NCI-H187 (cell line): Measurements from ENCODE around the gene FPR1.

Experiments
- DNase-seq, 2 experiments: peaks; one replicate each; lab custom pipeline; 2025; lab: John Stamatoyannopoulos, UW

Gene FPR1

DNA sequence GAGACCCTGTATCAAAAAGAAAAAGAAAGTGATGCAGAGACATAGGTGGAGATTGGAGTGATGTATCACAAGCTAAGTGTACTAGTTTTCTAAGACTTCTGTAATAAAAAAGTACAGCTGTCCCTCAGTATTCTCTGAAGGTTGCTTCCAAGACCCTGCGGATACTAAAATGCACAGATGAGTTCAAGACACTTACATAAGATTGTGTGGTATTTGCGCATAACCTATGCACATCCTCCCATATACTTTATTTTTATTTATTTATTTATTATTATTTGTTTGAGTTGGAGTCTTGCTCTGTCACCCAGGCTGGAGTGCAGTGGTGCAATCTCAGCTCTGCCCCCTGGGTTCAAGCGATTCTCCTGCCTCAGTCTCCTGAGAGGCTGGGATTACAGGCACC, 14.3 kb downstream of the FPR1 start:
- no peak for DNase-seq

DNA sequence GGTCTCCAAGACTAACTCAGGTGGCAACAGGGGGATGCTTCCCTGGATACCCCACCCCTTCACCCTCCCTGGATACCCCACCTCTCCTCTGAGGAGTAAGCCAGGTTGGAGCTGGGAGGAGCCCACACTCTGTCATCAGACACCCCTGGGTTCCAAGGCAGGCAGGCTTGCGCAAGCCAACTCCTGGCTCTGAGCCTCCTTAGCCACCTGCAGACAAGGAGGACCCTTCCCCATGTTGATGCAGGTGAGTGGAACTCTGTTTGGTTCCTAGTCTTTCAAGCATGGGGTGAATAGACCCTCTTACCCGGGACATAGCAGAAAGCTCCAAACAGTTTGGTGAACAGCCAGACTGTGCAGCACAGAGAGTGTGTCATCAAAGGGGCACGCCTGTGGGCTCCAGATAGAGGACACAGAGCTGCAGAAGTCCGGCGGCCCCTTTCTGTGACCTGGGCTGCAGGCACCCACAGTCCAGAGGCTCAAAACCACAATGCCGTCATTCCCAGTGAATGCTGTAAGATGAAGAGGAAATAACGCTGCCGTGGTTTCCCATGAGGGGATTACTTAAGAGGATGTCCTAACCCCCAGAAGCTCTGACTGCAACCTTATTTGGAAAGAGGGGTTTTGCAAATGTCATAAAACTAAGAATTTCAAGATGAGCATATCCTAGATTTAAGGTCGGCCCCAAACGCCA, 15.8 kb downstream of the FPR1 start:
- no peak for DNase-seq

DNA sequence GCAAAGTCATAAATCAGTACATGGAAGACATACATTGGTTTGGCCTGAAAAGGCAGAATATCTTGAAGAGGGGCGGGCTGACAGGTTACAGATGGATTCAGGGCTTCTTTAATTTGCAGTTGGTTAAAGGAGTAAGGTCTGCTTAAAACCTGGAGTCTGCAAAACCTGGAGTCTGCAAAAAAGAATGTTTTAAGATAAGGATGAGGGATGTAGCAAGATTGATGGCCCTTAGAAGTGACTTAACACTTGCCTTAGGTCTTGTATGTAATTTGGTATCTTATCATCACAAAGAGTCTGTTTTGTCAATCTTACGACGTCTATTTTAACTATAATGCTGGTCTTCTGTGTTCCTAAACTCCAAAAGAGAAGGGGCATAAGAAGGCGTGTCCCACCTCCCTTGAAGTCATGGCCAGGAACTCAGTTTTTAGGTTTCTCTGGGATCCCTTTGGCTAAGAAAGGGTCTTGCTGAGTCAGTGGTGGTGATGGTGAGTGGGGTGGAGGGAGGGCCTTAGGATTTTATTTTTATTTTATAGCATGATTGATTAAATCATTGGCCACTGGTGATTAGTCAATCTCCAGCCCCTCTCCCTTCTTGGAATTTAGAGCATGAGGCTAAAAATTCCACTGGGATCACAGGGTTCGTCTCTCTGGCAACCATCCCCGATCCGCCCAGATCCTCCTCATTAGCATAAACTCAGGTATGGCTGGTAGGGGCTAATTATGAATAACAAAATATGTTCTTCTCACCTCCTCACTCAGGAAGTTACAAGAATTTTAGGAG, 17.7 kb downstream of the FPR1 start:
- no peak for DNase-seq

DNA sequence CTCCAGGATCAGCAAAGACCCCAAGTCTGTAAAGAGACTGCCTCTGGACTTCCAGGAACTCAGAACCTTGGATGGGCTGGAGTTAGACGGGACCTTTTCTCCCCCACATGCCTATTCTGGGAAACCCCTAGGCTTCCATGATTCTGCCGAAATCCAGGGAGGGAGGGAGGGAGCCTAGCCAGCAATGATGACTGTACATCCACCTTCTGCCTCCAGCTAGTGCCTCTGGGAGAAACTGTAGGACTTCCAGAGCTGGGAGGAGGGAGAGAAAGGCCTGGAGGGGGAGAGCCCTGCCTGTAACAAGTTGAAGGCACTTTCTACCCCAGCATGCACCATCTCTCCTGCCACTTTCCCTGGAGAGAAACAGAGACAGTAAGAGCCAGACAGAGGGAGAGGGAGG, 21.9 kb downstream of the FPR1 start:
- DNase-seq = no peak

DNA sequence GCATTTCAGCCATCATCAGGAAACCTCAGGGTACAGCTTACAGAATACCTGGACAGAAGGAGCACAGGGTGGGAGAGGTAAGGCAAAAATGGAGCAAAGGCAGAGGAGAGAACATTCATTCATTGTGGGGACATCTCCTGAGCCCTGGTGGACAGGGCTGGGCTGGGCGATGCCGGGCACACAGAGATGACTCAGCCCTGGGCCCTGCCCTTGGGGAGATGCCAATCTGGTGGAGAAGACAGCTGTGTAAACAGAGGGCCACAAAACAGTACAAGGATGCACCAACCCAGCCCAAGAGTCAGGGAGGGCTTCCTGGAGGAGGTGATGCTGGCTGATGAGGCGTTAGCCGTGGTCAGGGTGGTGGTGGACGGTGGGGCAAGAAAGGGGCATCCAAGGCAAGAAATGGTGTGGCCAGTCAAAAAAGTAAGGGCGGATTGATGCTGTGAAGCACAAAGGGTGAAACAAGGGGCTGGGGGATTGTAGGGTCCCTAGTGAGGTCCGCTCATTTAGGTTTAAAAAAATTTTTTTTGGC, 24.3 kb downstream of the FPR1 start:
- DNase-seq = no peak

DNA sequence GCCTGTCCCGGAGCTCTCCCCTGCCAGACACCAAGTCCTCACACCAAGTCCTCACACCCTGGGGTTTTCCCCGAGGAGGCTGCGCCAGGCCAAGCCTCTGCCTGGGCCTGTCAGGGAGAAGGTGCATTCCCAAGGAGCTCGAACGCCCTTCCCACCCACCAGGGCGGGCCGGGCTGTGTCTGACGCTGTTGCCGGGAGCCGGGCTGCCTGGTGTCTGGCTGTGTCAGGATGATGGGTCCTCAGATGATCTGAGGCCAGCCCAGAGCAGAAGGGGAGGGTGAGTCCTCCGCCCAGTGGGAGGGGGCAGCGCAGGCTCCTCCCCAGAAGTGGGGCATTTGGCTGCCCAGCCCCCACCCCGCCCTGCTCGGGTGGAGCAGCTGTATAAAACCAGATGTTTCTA, 25.6 kb downstream of the FPR1 start:
- DNase-seq = no peak

DNA sequence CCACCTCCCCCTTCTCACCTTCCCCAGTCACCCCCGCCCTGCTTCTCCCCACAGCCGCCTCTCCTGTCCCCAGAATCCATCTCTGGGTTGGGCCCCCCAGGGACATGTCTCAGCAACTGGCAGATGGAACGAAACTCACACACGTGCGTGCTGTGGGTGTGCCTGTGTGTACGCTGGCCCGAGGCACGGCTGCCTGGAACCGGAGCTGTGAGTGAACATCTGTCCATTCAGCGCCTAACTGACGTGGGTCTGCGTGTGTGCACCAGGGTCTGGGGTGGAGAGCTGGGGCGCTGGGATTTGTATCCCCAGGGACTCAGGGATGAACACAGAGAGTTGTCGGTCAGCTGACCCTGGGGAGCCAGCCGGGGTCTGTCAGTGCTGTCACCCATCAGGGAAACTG, 27.1 kb downstream of the FPR1 start:
- no peak for DNase-seq

DNA sequence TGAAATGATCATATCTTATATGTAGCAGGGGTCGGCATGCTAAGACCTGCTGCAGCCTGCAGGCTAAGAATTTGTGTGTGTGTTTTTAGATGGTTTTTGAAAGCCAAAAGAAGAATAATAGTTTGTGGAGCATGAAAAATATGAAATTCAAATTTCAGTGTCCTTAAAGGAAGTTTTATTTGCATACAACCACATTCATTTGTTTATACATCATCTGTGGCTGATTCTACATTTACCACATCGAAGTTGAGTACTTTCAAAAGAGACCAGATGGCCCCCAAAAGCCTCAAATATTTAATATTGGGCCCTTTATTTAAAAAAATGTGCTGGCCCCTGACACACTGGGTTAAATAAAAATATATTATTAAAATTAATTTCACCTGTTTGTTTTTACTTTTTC, 29.2 kb downstream of the FPR1 start:
- DNase-seq = no peak

DNA sequence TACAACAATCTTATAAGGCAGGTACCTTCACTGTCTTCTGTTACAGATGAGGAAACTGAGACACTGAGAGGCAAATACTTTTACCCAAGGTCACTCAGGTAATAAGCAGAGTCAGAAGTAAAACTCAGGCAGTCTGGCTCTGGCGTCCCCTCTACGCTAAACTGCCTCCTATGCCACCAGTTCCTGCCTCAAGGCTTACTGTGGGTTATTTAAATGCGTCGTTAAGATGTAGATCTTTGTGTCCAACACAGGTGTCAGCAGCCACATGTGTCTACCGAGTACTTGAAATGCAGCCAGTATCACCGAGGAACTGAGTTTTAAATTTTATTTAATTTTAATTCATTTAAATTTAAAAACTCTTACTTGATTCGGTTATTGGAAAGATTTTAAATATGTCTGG, 29.8 kb downstream of the FPR1 start:
- DNase-seq = no peak

DNA sequence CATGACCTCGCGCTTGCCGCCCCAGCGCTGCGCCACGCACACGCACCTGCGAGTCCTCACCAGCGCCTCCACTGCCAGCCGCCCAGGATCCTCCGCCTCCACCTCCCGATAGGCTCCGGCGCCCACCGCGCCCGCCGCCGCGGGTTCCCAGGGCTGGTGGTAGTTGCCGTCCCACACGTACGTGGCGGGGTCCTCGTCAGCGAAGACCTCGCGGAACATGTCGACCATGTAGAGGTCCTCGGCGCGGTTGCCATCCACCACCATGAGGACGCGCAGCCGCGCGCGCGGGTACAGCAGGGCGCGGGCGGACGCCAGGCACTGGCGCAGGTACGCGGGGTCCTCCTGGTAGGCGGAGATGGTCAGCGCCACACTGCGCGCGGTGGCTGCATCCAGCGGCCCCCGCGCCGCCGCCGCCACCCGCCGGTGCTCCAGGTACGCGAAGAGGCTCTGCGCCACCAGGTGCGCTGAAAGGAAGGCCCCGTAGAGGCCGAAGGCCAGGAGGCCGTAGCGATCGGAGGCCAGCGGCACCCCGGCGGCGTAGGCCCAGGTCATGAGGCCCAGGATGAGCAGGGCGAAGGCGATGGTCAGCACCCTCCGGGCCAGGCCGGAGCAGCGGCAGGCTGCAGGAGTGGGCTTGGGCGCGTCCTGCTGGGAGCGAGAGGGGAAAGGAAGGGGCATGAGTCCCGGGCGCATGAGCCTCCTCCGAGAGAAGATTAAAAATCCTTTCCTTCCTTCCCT, 32.3 kb downstream of the FPR1 start:
- DNase-seq = no peak

DNA sequence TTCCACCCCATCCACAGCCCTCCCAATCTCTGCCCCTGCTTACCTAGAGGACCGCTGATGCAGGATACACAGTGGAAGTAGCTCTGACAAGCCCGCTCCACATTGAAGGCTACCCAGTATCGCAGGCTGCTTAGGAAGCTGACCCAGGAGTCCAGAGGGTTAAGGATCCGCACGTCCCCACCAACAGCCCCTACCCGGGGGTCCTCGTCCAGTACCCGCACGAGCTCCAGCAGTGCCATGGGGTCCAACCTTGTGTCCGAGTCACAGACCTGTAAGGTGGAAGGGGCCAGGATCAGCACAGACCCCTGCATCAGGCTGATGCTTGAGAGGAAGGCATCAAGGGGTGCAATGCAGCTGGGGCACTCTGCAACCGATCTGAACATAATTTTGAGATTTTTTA, 34.8 kb downstream of the FPR1 start:
- DNase-seq = no peak

DNA sequence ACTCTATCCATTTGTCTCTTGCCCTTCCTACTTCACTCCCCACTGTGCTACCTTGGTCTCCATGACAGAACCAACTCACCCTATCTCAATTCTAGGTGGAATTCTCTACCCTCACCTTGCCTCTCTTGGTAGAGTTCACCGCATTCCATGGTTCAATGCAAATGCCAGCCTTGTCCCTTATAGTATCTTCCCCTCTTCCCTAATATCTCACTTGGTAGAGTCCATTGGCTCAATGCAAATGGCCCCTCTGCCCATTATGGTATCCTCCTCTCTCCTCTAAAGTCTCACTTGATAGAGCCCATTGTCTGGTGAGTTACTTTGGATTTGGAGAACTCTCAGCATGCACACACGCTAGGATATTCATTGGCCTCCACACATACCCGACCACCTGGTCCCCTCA, 35.8 kb downstream of the FPR1 start:
- DNase-seq = no peak

DNA sequence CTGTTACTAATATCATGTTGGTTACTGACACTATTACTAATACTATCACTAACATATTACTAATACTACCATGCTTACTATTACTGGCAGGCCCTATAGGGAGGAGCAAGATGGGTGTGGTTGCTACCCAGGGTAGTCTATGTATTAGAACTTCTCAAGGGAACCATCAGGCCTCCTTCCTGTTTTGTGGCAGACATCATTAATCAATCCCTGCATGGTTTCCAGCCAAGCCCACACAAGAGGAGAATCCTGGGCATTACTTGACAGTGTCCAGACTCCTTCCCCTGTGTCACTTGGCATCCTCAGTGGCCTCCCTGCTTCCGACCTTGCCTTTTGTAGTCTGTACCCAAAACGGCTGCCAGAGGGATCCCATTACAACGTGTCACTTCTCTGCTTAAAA, 36.8 kb downstream of the FPR1 start:
- DNase-seq = no peak

DNA sequence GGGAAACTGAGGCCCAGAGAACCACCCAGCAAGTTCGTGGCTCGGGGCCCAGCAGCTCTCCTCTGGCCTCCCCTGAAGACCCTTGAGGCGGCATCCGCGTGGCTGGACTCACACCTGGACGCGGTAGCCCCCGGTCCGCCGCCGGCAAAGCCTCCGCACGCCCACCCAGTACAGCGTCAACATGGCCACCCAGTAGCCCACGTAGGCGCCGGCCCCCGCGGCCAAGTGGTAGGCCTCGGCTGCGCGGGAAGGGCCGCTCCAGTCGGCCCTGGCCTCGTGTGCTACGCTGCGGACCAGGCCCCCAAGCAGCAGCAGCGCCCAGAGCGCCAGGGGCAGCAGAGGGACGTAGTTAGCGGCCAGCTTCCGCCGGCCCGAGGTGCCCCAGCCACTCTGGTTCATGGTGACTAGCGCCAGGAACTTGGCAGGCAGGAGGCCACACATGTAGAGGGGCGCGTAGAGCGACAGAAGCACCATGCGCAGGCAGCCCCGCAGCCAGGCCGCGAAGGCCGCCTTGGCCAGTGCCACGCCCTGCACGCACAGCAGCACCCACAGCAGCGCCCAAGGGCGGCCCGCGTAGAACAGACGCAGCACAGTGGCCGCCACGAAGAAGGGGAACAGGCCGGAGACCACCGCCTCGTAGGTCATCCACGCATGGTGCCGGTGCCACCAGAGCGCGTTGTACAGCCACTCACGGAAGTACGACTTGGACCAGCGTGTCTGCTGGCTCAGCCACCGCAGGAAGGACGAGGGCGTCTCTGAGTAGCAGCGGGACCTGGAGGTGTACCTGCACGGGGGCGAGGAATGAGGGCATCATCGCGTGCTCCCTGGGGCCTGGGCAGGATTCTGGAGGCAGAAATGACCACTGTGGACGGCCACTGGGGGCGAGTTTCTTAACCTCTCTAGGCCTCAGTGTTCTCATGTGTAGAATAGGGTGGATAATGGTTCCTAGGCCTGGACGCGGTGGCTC, 38.1 kb downstream of the FPR1 start:
- no peak for DNase-seq

DNA sequence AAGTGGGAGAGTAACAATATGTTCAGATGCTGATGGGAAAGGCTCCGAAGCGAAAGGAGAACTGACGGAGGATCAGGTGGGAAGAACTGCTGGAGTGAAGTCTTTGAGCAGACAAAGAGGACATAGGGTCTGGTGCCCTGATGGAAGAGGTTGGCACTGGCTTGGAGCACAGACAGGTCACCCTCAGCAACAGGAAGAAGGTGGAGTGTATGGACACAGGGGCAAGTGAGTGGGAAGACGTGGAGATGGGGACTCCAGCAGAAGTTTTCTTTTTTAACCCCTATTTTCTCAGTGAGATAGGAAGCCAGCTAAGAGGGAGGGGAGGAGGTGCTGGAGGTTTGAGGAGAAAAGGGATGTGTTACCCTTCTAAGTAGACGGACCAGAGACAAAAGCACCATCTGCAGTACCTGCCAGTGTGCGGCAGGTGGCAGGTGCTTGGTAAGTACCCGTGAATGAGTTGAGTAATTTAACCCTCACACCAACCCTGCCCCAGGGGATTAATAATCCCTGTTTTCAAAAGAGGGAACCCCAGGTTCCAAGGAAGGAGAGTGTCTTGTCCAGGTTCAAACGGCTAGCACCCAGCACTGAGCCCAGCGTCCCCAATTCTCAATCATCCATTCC, 39.1 kb downstream of the FPR1 start:
- no peak for DNase-seq

DNA sequence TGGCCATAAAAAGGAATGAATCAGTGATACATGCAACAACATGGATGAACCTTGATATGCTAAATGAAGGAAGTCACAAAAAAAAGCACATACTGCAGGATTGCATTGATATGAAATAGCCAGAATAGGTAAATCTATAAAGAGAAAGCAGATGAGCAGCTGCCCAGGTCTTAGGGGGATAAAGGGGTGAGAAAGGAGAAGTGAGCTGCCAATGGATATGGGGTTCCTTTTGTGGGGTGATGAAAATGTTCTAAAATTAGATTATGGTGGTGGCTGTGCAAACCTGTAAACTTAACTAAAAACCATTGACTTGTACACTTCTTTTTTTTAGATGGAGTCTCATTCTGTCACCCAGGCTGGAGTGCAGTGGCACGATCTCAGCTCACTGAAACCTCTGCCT, 40.0 kb downstream of the FPR1 start:
- no peak for DNase-seq

DNA sequence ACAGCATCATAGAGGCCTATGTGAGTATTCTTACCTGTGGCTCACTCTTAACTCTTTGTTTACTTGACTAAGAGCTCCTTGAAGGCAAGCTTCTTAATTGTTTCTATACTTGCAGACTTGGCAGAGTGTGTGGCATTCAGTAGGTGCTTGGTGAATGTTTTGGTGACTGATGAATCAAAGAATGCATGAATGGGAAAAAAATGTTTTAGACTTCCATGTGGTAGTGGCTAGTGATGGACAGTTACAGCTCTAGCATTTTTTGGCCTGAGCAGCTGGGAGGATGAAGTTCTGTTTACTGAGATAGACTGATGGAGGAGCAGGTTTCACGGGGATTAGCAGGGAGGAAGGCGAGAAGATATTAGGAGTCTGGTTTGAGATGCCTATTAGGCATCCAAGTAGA, 41.5 kb downstream of the FPR1 start:
- DNase-seq = no peak

DNA sequence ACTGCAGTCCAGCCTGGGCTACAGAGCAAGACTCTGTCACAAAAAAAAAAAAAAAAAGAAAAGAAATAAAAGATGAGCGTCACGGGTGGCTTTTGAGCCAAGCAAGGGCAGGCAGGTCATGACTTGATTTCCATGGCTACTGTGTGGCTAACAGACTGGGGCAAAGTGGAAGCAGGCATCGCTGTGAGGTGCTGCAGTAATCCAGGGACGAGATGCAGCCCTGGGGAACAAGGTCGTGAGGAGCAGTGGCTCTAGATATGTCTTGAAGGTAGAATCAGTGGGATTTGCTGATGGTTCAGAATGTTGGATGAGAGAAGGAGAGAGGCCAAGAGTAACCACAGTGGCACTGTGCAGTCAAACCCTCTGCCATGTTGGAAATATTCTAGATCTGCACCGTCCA, 42.1 kb downstream of the FPR1 start:
- DNase-seq = no peak

DNA sequence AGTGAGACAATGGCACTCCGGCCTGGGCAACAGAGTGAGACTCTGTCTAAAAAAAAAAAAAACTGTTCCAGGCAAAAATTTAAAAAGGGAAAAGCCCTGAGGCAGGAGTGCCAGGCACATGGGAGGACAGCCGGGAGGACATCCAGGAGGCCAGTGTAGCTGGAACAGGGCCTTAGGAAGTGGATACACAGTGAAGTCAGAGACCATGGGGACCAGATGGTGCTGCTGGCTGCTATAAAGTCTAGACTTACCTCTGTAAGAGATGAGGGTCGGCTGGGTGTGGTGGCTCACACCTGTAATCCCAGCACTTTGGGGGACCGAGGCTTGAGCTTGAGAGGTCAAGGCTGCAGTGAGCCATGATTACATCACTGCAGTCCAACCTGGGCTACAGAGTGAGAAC, 42.9 kb downstream of the FPR1 start:
- DNase-seq = no peak

DNA sequence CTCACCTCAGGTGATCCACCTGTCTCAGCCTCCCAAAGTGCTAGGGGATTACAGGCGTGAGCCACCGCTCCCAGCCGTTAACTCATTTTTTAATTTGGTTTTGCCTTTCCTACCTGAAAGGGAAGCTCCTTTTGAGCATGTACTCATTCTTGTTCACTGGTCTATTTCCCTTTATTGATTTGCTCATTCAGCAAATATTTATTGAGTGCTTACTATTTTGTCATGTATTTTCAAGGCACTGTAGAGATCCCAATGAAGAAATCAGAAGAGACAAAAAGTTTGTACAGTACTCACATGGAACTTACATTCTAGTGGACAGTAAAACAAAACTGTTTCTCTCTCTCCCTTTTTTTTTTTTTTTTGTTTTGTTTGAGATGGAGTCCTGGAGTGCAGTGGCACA, 44.8 kb downstream of the FPR1 start:
- no peak for DNase-seq

DNA sequence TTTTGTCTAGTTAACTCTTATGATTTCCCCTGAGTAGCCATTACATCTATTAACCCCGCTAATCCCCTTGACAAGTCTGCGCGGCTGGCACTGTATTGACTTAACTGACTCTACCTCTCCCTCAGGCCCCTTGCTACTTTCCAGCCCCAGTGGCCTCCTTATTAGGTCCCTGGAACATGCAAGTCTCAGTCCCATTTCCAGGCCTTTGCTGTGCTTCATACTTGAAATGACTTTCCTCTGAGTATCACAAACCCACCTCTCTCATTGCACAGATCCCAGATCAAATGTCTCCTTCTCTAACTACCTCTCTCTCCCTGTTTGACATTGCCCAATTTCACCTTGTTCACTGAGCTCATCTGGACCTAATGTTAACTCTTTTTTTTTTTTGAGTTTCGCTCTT, 45.4 kb downstream of the FPR1 start:
- no peak for DNase-seq
